Subcutaneous abdominal adipose tissue (tissue), 5 donors: ENCODE results near the gene GAP43.

Source experiments
- H3K27ac ChIP-seq: one replicate; pipeline ENCODE4 v1.7.0; 2013; ENCODE audit warnings: low read depth, mild to moderate bottlenecking, inconsistent platforms, low read length, moderate library complexity
- H3K27me3 ChIP-seq, 5 donors: one replicate each; pipeline ENCODE4 v1.7.0; 2013; ENCODE audit warnings: low read length in 5 of 5, inconsistent platforms in 1 of 5; ENCODE audit not compliant: control insufficient read depth in 5 of 5, insufficient read depth in 4 of 5
- H3K36me3 ChIP-seq, 5 donors: one replicate each; pipeline ENCODE4 v1.7.0; 2013; ENCODE audit warnings: low read length in 5 of 5; ENCODE audit not compliant: control insufficient read depth in 5 of 5, insufficient read depth in 5 of 5
- H3K4me1 ChIP-seq, 5 donors: one replicate each; pipeline ENCODE4 v1.7.0; 2013; ENCODE audit warnings: low read length in 5 of 5, mild to moderate bottlenecking in 3 of 5, moderate library complexity in 1 of 5; ENCODE audit not compliant: control insufficient read depth in 5 of 5, insufficient read depth in 5 of 5
- H3K4me3 ChIP-seq, 5 donors: one replicate each; pipeline ENCODE4 v1.7.0; 2013; ENCODE audit warnings: low read length in 5 of 5, low read depth in 1 of 5
- H3K9ac ChIP-seq, 5 donors: one replicate each; pipeline ENCODE4 v1.7.0; 2013; ENCODE audit warnings: low read length in 5 of 5, mild to moderate bottlenecking in 4 of 5, moderate library complexity in 3 of 5
- H3K9me3 ChIP-seq, 5 donors: one replicate each; pipeline ENCODE4 v1.7.0; 2013; ENCODE audit warnings: low read length in 5 of 5; ENCODE audit not compliant: control insufficient read depth in 5 of 5
- donor health status: healthy.
- donor health status: healthy.
- donor health status: healthy.
- donor health status: healthy.
- donor health status: healthy.

GAP43 gene

DNA sequence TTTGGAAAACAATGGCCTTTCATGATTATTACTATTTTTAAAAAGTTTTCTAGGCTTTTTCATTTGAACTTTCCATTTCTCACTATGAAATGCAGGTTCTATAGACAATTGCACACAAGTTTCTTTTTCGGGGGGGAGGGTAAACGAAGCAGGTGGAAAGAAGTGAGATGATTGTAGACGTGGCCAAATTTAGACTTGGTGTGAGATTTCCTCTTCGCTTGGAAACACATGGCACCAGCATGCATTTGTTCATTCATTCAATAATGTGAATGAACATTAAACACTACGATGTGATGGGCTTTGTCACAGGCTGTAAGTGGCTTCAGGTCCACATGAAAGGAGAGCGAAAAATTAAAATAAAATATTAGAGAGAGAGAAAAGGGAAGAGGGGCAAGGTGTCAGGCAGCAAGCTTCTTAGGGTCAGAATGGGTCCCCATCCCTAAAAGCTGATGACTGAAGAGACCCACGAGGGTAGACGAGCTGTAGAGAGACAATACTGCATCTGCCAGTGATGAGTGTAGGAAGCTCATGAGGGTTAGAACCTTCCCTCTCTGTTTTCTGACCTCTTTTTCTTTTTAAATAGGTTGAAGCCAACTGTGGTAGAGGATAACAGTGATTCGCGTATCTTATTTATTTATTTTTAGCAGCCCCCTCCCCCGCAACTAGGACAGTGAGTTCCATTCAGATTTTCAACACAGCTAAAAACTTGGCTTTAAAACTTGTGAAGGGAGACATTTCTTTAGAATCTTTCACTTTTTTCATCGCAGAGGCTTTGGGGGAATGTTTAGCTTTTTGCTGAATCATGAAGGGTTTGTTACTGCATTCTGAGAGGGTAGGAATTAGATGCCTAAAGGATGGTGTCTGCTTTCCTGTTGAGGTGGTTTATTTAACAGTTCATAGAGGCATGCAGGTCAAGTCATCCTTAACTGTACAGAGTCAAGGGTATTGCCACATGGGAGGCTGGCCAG, 36.2 kb downstream of the GAP43 start:
- Histone ChIP-seq H3K36me3 (no peaks in the 10 kb centered on the region), H3K9ac (peak overlapping the region in 4 of 5 donors; percentile 87 to 100 (median 92)), H3K4me3 (peak overlapping the region; percentile 67 to 85 (median 81)), H3K4me1 (peaks cover 7 to 33% (median 25%) of the 10 kb centered on the region in 5 donors), H3K27me3 (no peaks in the 10 kb centered on the region), H3K9me3 (no peaks in the 10 kb centered on the region), H3K27ac (peak overlapping the region; percentile 96)

- H3K4me3 ChIP-seq: no peak overlapping the region
- peak overlapping the region; percentile 55 for H3K27ac ChIP-seq
Measured at GRCh38 chr3:115660646-115661337, 37.5 kb downstream of the GAP43 start.

GRCh38 chr3:115662356-115662755, 39.0 kb downstream of the GAP43 start:
- H3K4me3 ChIP-seq: no peak overlapping the region
- no peak overlapping the region for H3K27ac ChIP-seq

More at GRCh38 chr3:115660646-115661337, 37.5 kb downstream of the GAP43 start:
- H3K4me1 ChIP-seq: peaks cover 7 to 33% (median 25%) of the 10 kb centered on the region in 5 donors
- H3K36me3 ChIP-seq: no peaks in the 10 kb centered on the region
- H3K27me3 ChIP-seq: no peaks in the 10 kb centered on the region
- no peak overlapping the region for H3K9ac ChIP-seq
- H3K9me3 ChIP-seq: no peaks in the 10 kb centered on the region

GRCh38 chr3:115663414-115663813, 40.1 kb downstream of the GAP43 start:
- Histone ChIP-seq H3K4me1 (peaks cover 7 to 24% (median 24%) of the 10 kb centered on the region in 5 donors), H3K4me3 (no peak overlapping the region), H3K27ac (no peak overlapping the region), H3K27me3 (no peaks in the 10 kb centered on the region), H3K36me3 (no peaks in the 10 kb centered on the region), H3K9ac (no peak overlapping the region), H3K9me3 (no peaks in the 10 kb centered on the region)

More at GRCh38 chr3:115662356-115662755, 39.0 kb downstream of the GAP43 start:
- H3K27me3 ChIP-seq: no peaks in the 10 kb centered on the region
- H3K9me3 ChIP-seq: no peaks in the 10 kb centered on the region
- no peaks in the 10 kb centered on the region for H3K36me3 ChIP-seq
- H3K9ac ChIP-seq: no peak overlapping the region
- peaks cover 7 to 33% (median 25%) of the 10 kb centered on the region in 5 donors for H3K4me1 ChIP-seq

- Histone ChIP-seq H3K9ac (no peak overlapping the region), H3K27ac (no peak overlapping the region), H3K4me3 (no peak overlapping the region), H3K36me3 (no peaks in the 10 kb centered on the region), H3K27me3 (no peaks in the 10 kb centered on the region), H3K9me3 (no peaks in the 10 kb centered on the region), H3K4me1 (peaks cover under 1 to 5% (median 2%) of the 10 kb centered on the region in 5 donors)
Measured at GRCh38 chr3:115666081-115666480, 42.8 kb downstream of the GAP43 start.

GRCh38 chr3:115666920-115667737, 43.8 kb downstream of the GAP43 start:
- Histone ChIP-seq H3K9me3 (no peaks in the 10 kb centered on the region), H3K27me3 (no peaks in the 10 kb centered on the region), H3K9ac (no peak overlapping the region), H3K4me1 (peaks cover 0 to 12% (median 5%) of the 10 kb centered on the region in 5 donors), H3K27ac (no peak overlapping the region), H3K36me3 (no peaks in the 10 kb centered on the region), H3K4me3 (no peak overlapping the region)

DNA sequence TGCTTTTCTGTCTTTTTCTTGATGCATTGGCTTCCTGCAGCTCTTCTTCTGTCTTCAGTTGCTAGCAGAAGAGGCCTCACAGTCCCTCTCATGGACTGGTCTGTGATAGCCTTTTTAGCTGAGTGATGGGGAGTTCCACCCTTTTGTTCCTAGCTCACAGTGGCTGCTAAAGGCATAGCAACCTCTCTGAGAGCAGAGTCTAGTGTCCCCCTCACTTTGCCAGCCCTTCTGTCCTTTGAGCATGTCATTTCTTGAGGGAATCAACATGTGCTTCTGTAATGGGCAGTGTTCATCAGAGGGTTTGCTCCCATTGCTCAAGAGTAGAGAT, 44.4 kb downstream of the GAP43 start:
- Histone ChIP-seq H3K4me1 (peaks cover 0 to 15% (median 10%) of the 10 kb centered on the region in 5 donors), H3K4me3 (no peak overlapping the region), H3K27me3 (no peaks in the 10 kb centered on the region), H3K9ac (no peak overlapping the region), H3K36me3 (no peaks in the 10 kb centered on the region), H3K9me3 (no peaks in the 10 kb centered on the region), H3K27ac (no peak overlapping the region)

DNA sequence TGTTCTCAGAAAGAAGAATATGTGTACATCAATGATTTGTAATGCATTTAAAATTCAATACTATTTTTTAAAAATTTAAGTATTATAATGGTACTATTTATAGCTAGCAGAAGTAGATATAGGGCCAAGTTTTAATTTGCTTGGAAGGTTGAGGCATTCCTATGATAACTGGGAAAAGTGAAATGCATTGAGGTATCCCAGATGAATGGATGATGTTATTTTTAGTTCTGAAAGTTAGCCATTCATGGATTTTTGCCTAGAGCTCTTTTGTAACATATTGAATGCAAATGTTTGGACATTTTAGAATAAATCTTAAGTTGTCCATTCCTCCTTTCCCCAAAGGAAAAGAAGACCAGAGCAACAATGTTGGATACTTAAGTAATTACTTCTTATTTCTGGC, 47.6 kb downstream of the GAP43 start:
- Histone ChIP-seq H3K4me3 (no peak overlapping the region), H3K27me3 (no peaks in the 10 kb centered on the region), H3K36me3 (no peaks in the 10 kb centered on the region), H3K27ac (peak overlapping the region; percentile 79), H3K9ac (no peak overlapping the region), H3K4me1 (peaks cover 0 to 16% (median 11%) of the 10 kb centered on the region in 5 donors), H3K9me3 (no peaks in the 10 kb centered on the region)

DNA sequence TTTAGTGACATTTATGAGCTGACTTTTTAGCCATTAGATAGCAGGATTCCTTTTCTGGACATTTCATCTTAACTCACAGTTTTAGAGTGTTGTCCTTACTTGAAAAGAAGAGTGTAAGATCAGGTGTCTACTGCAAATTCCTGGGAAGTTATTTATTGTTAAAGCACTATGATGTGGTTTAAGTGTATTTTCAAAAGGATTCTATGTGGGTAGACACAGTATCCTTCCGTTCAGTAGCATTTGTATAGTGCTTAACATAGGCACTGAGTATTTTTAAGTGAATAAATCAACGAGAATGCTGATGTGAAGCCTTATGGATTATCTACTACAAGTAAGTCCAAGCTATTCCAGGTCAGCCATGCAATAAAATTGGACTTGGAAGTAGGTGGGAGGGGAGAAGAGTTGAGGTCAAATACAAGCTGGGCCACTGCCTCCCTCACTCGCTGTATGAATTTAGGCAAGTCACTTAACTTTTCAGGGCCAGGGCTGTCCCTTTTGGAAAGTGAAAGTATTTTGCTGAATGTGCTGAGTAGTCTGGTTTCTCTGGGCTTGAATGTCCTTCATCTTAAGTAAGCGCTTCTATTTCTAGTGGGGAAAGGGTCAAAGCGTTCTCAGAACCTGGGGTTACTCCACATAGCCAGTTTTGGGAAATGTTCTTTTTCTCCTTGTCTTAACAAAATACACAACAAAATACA, 48.6 kb downstream of the GAP43 start:
- Histone ChIP-seq H3K9me3 (no peaks in the 10 kb centered on the region), H3K4me1 (peaks cover 0 to 16% (median 11%) of the 10 kb centered on the region in 5 donors), H3K9ac (peak overlapping the region in 2 of 5 donors; percentile 35 to 51), H3K27ac (peak overlapping the region; percentile 79), H3K27me3 (no peaks in the 10 kb centered on the region), H3K36me3 (no peaks in the 10 kb centered on the region), H3K4me3 (peak overlapping the region in 4 of 5 donors; percentile 13 to 62 (median 20))
